HCT116 (cell line): ENCODE data around the gene HAND2. TPM values are rescaled to one million over a fixed set of nuclear protein-coding genes. Genes with fewer than 3 reads are reported as not detected.

Experiments
- ATAC-seq: fragments of 200-7000 bp; cut with Tn5 transposase; 2 replicates; pipeline ENCODE4 v1.9.1; 2020; ENCODE audit warnings: mild to moderate bottlenecking, moderate library complexity
- BruUV-seq: library from RNA; stranded (reverse); fragments of 400-500 nt; replicated peaks from 2 replicates; lab custom pipeline; 2021; lab: Mats Ljungman, UMichigan
- CTCF ChIA-PET: fragments of 300-600 bp; sonication (Branson Sonifier 250); formaldehyde crosslinking; loops from one replicate; lab custom pipeline; 2021; ENCODE audit warnings: antibody characterized with exemption; lab: Charles Lee
- POLR2A ChIA-PET: fragments of 300-600, 350-600 bp; sonication (Branson Sonifier 250); formaldehyde crosslinking; loops from one replicate; lab custom pipeline; 2021; ENCODE audit warnings: antibody characterized with exemption; lab: Charles Lee
- RAD21 ChIA-PET, 2 experiments: fragments of 300-600 bp; sonication (Branson Sonifier 250); formaldehyde crosslinking; loops; one replicate each; lab custom pipeline; 2023; ENCODE audit warnings: low total read pairs in 2 of 2; ENCODE audit not compliant: uncharacterized antibody in 2 of 2, unreplicated experiment in 2 of 2, low non-redundant PET in 1 of 2; lab: Charles Lee
- DNase-seq: peaks from one replicate; pipeline ENCODE4 v3.0.0-alpha.2; 2010; ENCODE audit warnings: low read depth, low spot score
- H2AFZ ChIP-seq: fragments of 200-600 bp; shearing (Covaris generic), sonication (generic); 2 replicates; pipeline ENCODE4 v1.6.1; 2017; ENCODE audit warnings: low read depth, mixed run types, mixed read lengths, antibody characterized with exemption, low read length; ENCODE audit not compliant: poor library complexity, severe bottlenecking
- H3K27ac ChIP-seq: 2 replicates; pipeline ENCODE4 v1.5.1; 2012; ENCODE audit warnings: low read depth, low read length
- H3K27me3 ChIP-seq: fragments of 200-600 bp; sonication (generic); 2 replicates; pipeline ENCODE4 v1.6.1; 2016; ENCODE audit warnings: mixed run types, low read length, mixed read lengths; ENCODE audit not compliant: insufficient read depth
- H3K36me3 ChIP-seq, 2 experiments: fragments of 200-500 bp in 1 of 2; fragments of 200-600 bp in 1 of 2; sonication (Bioruptor generic) in 1 of 2; sonication (generic) in 1 of 2; 2 replicates each; pipeline versions ENCODE4 v1.5.1 to v1.6.1; 2014 to 2016; ENCODE audit warnings: low read length in 2 of 2, inconsistent platforms in 1 of 2, mixed read lengths in 1 of 2, mixed run types in 1 of 2; ENCODE audit not compliant: insufficient read depth in 2 of 2, control insufficient read depth in 1 of 2
- H3K4me1 ChIP-seq, 2 experiments: fragments of 200-600 bp in 1 of 2; sonication (generic) in 1 of 2; 2 replicates each; pipeline versions ENCODE4 v1.5.1 to v1.6.1; 2012 to 2017; ENCODE audit warnings: low read length in 2 of 2, inconsistent platforms in 1 of 2, mild to moderate bottlenecking in 1 of 2, mixed read lengths in 1 of 2, mixed run types in 1 of 2, moderate library complexity in 1 of 2; ENCODE audit not compliant: insufficient read depth in 2 of 2, control insufficient read depth in 1 of 2
- H3K4me2 ChIP-seq: fragments of 200-600 bp; sonication (generic); 2 replicates; pipeline ENCODE4 v1.6.1; 2017; ENCODE audit warnings: mixed run types, low read length, mixed read lengths
- H3K4me3 ChIP-seq, 2 experiments: fragments of 200-600 bp in 1 of 2; sonication (generic) in 1 of 2; replicated peaks in 1 of 2; 2 replicates each; pipeline ENCODE4 v1.5.1; 2011 to 2016; ENCODE audit warnings: low read length in 2 of 2, control low read depth in 1 of 2, low read depth in 1 of 2, mild to moderate bottlenecking in 1 of 2, mixed read lengths in 1 of 2, mixed run types in 1 of 2
- H3K79me2 ChIP-seq: fragments of 200-600 bp; sonication (generic); 2 replicates; pipeline ENCODE4 v1.6.1; 2017; ENCODE audit warnings: mild to moderate bottlenecking, mixed run types, low read length, moderate library complexity, mixed read lengths; ENCODE audit not compliant: insufficient read depth
- H3K9ac ChIP-seq: fragments of 200-600 bp; sonication (generic); 2 replicates; pipeline ENCODE4 v1.6.1; 2016; ENCODE audit warnings: low read length, mixed read lengths
- H3K9me2 ChIP-seq: fragments of 200-600 bp; sonication (generic), shearing (Covaris generic); 2 replicates; pipeline ENCODE4 v1.6.1; 2017; ENCODE audit warnings: mixed run types, mild to moderate bottlenecking, moderate library complexity; ENCODE audit not compliant: insufficient read depth
- H3K9me3 ChIP-seq, 2 experiments: fragments of 200-500 bp in 1 of 2; fragments of 200-600 bp in 1 of 2; sonication (Bioruptor generic) in 1 of 2; sonication (generic) in 1 of 2; 2 replicates each; pipeline ENCODE4 v1.6.1; 2014 to 2017; ENCODE audit warnings: low read length in 2 of 2, mixed read lengths in 2 of 2, inconsistent platforms in 1 of 2, low read depth in 1 of 2, mild to moderate bottlenecking in 1 of 2, mixed run types in 1 of 2, moderate library complexity in 1 of 2; ENCODE audit not compliant: control insufficient read depth in 1 of 2, insufficient read depth in 1 of 2
- H4K20me1 ChIP-seq: fragments of 200-600 bp; sonication (generic), shearing (Covaris generic); 2 replicates; pipeline ENCODE4 v1.6.1; 2017; ENCODE audit warnings: mixed run types, mild to moderate bottlenecking, moderate library complexity; ENCODE audit not compliant: insufficient read depth
- ATF3 ChIP-seq: IDR thresholded peaks from 2 replicates; pipeline ENCODE4 v1.6.1; 2012
- CBX3 ChIP-seq: IDR thresholded peaks from 2 replicates; pipeline ENCODE4 v1.6.1; 2012; ENCODE audit warnings: low read depth
- CTCF ChIP-seq, 3 experiments: fragments of 200-600 bp in 1 of 3; sonication (generic) in 1 of 3; IDR thresholded peaks in 2 of 3; conservative IDR thresholded peaks in 1 of 3; 2 replicates each; pipeline ENCODE4 v1.5.1; 2012 to 2017; ENCODE audit warnings: low read depth in 2 of 3, low read length in 2 of 3, antibody characterized with exemption in 1 of 3, borderline replicate concordance in 1 of 3, control low read depth in 1 of 3, mild to moderate bottlenecking in 1 of 3, mixed read lengths in 1 of 3, mixed run types in 1 of 3, moderate library complexity in 1 of 3; ENCODE audit not compliant: insufficient read depth in 1 of 3
- ELF1 ChIP-seq: IDR thresholded peaks from 2 replicates; pipeline ENCODE4 v1.6.1; 2012; ENCODE audit warnings: low read depth, borderline replicate concordance
- JUND ChIP-seq: IDR thresholded peaks from 2 replicates; pipeline ENCODE4 v1.6.1; 2012
- POLR2AphosphoS5 ChIP-seq: IDR thresholded peaks from 2 replicates; pipeline ENCODE4 v1.6.1; 2011; ENCODE audit warnings: mild to moderate bottlenecking, low read depth, low read length, moderate library complexity
- RAD21 ChIP-seq: IDR thresholded peaks from 2 replicates; pipeline ENCODE4 v1.6.1; 2012; ENCODE audit warnings: low read depth, mild to moderate bottlenecking
- REST ChIP-seq: IDR thresholded peaks from 2 replicates; pipeline ENCODE4 v1.6.1; 2012; ENCODE audit warnings: low read depth
- SIN3A ChIP-seq: IDR thresholded peaks from 2 replicates; pipeline ENCODE4 v1.6.1; 2012; ENCODE audit warnings: low read depth
- SRF ChIP-seq: IDR thresholded peaks from 2 replicates; pipeline ENCODE4 v1.6.1; 2012; ENCODE audit warnings: low read depth
- TCF7L2 ChIP-seq: IDR thresholded peaks from 2 replicates; pipeline ENCODE4 v1.7.0; 2011; ENCODE audit warnings: borderline replicate concordance, inconsistent platforms; ENCODE audit not compliant: insufficient read depth, insufficient read length; ENCODE audit errors: extremely low read depth
- YY1 ChIP-seq: IDR thresholded peaks from 2 replicates; pipeline ENCODE4 v1.6.1; 2011; ENCODE audit warnings: low read length, low read depth, moderate library complexity, mild to moderate bottlenecking; ENCODE audit not compliant: insufficient replicate concordance; ENCODE audit errors: extremely low read depth
- ZBTB33 ChIP-seq: IDR thresholded peaks from 2 replicates; pipeline ENCODE4 v1.6.1; 2011; ENCODE audit warnings: mild to moderate bottlenecking, low read length, moderate library complexity; ENCODE audit not compliant: insufficient replicate concordance; ENCODE audit errors: extremely low read depth
- ZFX ChIP-seq: fragments of 450-650 bp; IDR thresholded peaks from 2 replicates; pipeline ENCODE4 v1.6.1; 2017
- intact Hi-C: fragments of 100-400 bp; cut with micrococcal nuclease; formaldehyde crosslinking; loops from 2 replicates; pipeline ENCODE4 v1.10.0; 2022
- total RNA-seq: library from RNA; stranded (reverse); gene quantifications from one replicate; pipeline ENCODE4 v1.2.1, GENCODE V29; 2021; ENCODE audit not compliant: unreplicated experiment

The HAND2 gene
- total RNA-seq, 1 experiment from 2014 or later = not detected

GRCh38 chr4:173506597-173507211, 23.3 kb downstream of the HAND2 start:
- ATAC-seq (no peak), DNase-seq (no peak)
- TF ChIP-seq ATF3 = no peak
- no peak for TF ChIP-seq SIN3A
- TF ChIP-seq YY1 = no peak
- TF ChIP-seq POLR2AphosphoS5 = no peak
- TF ChIP-seq RAD21 = no peak
- no peak for TF ChIP-seq ZFX
- TF ChIP-seq REST = no peak
- TF ChIP-seq JUND = no peak
- no peak for TF ChIP-seq ELF1
- no peak for TF ChIP-seq ZBTB33
- no peak for TF ChIP-seq CBX3
- no peak for TF ChIP-seq SRF
- TF ChIP-seq CTCF (IDR thresholded peaks at IDR 0.05 in 2 of 3, conservative IDR thresholded peaks at IDR 0.05 in 1 of 3; ENCODE audit: borderline replicate concordance in 1 of 3, insufficient read depth in 1 of 3, low read depth in 2 of 3, low read length in 2 of 3) = no peak
- TF ChIP-seq TCF7L2 = no peak
- H3K9ac ChIP-seq = no peak overlapping the region
- ChIA-PET POLR2A (no interaction called here), RAD21 (no interaction called here), CTCF (interaction anchor here (0.8 kb wide), 1 partner anchor 647 kb away, joined by 3 read pairs; no protein-coding TSS in a partner anchor)
- no peaks in the 10 kb centered on the region for H3K9me2 ChIP-seq
- no peaks in the 10 kb centered on the region for H3K9me3 ChIP-seq
- H3K4me1 ChIP-seq = no peaks in the 10 kb centered on the region
- no peak overlapping the region for H3K27ac ChIP-seq
- H4K20me1 ChIP-seq = no peaks in the 10 kb centered on the region
- BruUV-seq = no TSS peak
- H3K4me2 ChIP-seq = no peak overlapping the region
- H3K79me2 ChIP-seq = no peaks in the 10 kb centered on the region
- H3K4me3 ChIP-seq = no peak overlapping the region
- H3K27me3 ChIP-seq = peaks cover 3% of the 10 kb centered on the region; the same call in 1 of the 2 replicates
- no peak overlapping the region for H2AFZ ChIP-seq
- H3K36me3 ChIP-seq = no peaks in the 10 kb centered on the region
- intact Hi-C loops = loop anchor here (1.0 to 5.0 kb wide), 5 partner anchors 246 to 812 kb away; no protein-coding TSS in a partner anchor
